CD4-positive, alpha-beta T cell (primary cell): ENCODE data around the gene PLA2G4B. TPM values are rescaled to one million over a fixed set of nuclear protein-coding genes. Genes with fewer than 3 reads are reported as not detected.

ENCODE experiments used
- ATAC-seq: fragments of 200-7000 bp; cut with Tn5 transposase; one replicate; pipeline ENCODE4 v1.10.0; 2022; ENCODE audit warnings: mild to moderate bottlenecking; ENCODE audit not compliant: poor library complexity
- CTCF ChIA-PET: fragments of 350-600 bp; sonication (Branson Sonifier 250); formaldehyde crosslinking; loops from one replicate; lab custom pipeline; 2021; ENCODE audit warnings: antibody characterized with exemption, inconsistent platforms; lab: Charles Lee
- POLR2A ChIA-PET: fragments of 350-600 bp; sonication (Branson Sonifier 250); formaldehyde crosslinking; loops from one replicate; lab custom pipeline; 2021; ENCODE audit warnings: antibody characterized with exemption, inconsistent platforms; lab: Charles Lee
- DNase-seq, 14 experiments: peaks; one replicate each; pipeline ENCODE4 v3.0.0-alpha.2; 2013 to 2020; ENCODE audit warnings: mixed read lengths in 2 of 14
- H3K27ac ChIP-seq, 2 donors: one replicate each; pipeline versions ENCODE4 v1.5.1 to v1.7.0; 2013; ENCODE audit warnings: low read length in 2 of 2, low read depth in 1 of 2, mild to moderate bottlenecking in 1 of 2
- H3K27me3 ChIP-seq, 2 experiments: 1 replicate in 1 of 2; 2 replicates in 1 of 2; pipeline versions ENCODE4 v1.6.1 to v1.7.0; 2013; ENCODE audit warnings: low read length in 2 of 2, control low read depth in 1 of 2, mild to moderate bottlenecking in 1 of 2, moderate library complexity in 1 of 2; ENCODE audit not compliant: insufficient read depth in 2 of 2, control insufficient read depth in 1 of 2
- H3K36me3 ChIP-seq: one replicate; pipeline ENCODE4 v1.6.1; 2013; ENCODE audit warnings: low read length, control low read depth; ENCODE audit not compliant: insufficient read depth
- H3K4me1 ChIP-seq: one replicate; pipeline ENCODE4 v1.6.1; 2013; ENCODE audit warnings: low read length, control low read depth; ENCODE audit not compliant: insufficient read depth
- H3K4me3 ChIP-seq: one replicate; pipeline ENCODE4 v1.5.1; 2013; ENCODE audit warnings: mild to moderate bottlenecking, low read length, moderate library complexity
- H3K9me3 ChIP-seq, 2 experiments: 1 replicate in 1 of 2; 2 replicates in 1 of 2; pipeline versions ENCODE4 v1.6.1 to v1.7.0; 2013; ENCODE audit warnings: low read length in 2 of 2, mild to moderate bottlenecking in 2 of 2, control low read depth in 1 of 2, moderate library complexity in 1 of 2; ENCODE audit not compliant: control insufficient read depth in 1 of 2, insufficient read depth in 1 of 2
- H3K27ac Mint-ChIP-seq: one replicate; pipeline ENCODE4 v1.8.0; 2020; ENCODE audit warnings: mixed read lengths
- H3K27me3 Mint-ChIP-seq: one replicate; pipeline ENCODE4 v1.8.0; 2021; ENCODE audit warnings: mixed read lengths
- H3K36me3 Mint-ChIP-seq: one replicate; pipeline ENCODE4 v1.8.0; 2021; ENCODE audit warnings: low read depth, mixed read lengths
- H3K4me1 Mint-ChIP-seq: one replicate; pipeline ENCODE4 v1.8.0; 2021; ENCODE audit warnings: low read depth, mixed read lengths
- H3K4me3 Mint-ChIP-seq: one replicate; pipeline ENCODE4 v1.8.0; 2020; ENCODE audit warnings: mild to moderate bottlenecking, mixed read lengths
- H3K9me3 Mint-ChIP-seq: one replicate; pipeline ENCODE4 v1.8.0; 2020; ENCODE audit warnings: mixed read lengths
- CTCF ChIP-seq: fragments of 200-600 bp; IDR thresholded peaks from one replicate; pipeline ENCODE4 v1.8.0; 2022; ENCODE audit warnings: antibody characterized with exemption, mild to moderate bottlenecking
- intact Hi-C, 2 experiments: fragments of 100-400 bp; cut with DNase I in 1 of 2; cut with micrococcal nuclease in 1 of 2; formaldehyde crosslinking; loops; one replicate each; pipeline versions ENCODE4 v1.15.1 to v1.9.0; 2023 to 2025; cut with DNase I, micrococcal nuclease
- total RNA-seq, 174 experiments: library from RNA in 2 of 174; stranded (reverse) in 2 of 174; gene quantifications; one replicate each; pipeline ENCODE4 v1.2.3 and lab custom pipeline; 2021 to 2026

PLA2G4B gene
- total RNA-seq, 2 experiments from 2014 or later, result 33.7 to 34.6 TPM

GRCh38 chr15:41856716-41857115, 18.1 kb downstream of the PLA2G4B start:
- H3K4me1 Mint-ChIP-seq, result peaks cover 5% of the 10 kb centered on the region
- no peaks in the 10 kb centered on the region for H3K36me3 Mint-ChIP-seq
- DNase-seq, result no peak
- Histone ChIP-seq H3K9me3 (no peaks in the 10 kb centered on the region), H3K27me3 (no peaks in the 10 kb centered on the region), H3K4me1 (peaks cover 9% of the 10 kb centered on the region), H3K36me3 (no peaks in the 10 kb centered on the region), H3K4me3 (no peak overlapping the region), H3K27ac (no peak overlapping the region)
- H3K27me3 Mint-ChIP-seq, result no peaks in the 10 kb centered on the region
- intact Hi-C loops, result no loop called here
- ChIA-PET CTCF (no interaction called here), POLR2A (no interaction called here)
- no peak overlapping the region for H3K4me3 Mint-ChIP-seq
- no peaks in the 10 kb centered on the region for H3K9me3 Mint-ChIP-seq
- TF ChIP-seq CTCF, result no peak
- no peak for ATAC-seq
- no peak overlapping the region for H3K27ac Mint-ChIP-seq

DNA sequence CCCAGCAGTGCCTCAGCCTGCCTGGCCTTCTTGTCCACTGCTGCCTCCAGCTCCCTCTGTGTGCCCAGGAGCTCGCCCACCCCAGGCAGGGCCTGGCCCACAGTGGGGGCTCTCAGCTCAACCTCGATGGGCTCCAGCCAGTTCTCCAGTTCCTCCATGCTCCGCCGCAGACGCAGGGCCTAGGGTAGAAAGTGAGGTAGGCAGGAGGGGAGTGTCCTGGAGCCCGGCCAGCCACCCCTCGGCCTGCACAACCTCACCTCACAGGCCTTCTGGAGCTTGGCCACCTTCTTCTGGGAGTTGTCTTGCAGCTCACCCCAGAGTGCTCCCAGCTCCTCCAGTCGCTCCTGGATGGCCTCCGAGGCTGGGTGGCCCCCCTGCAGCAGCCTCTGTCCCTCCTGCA, 18.7 kb downstream of the PLA2G4B start:
- ChIA-PET POLR2A (no interaction called here), CTCF (no interaction called here)
- no peak for TF ChIP-seq CTCF

DNA sequence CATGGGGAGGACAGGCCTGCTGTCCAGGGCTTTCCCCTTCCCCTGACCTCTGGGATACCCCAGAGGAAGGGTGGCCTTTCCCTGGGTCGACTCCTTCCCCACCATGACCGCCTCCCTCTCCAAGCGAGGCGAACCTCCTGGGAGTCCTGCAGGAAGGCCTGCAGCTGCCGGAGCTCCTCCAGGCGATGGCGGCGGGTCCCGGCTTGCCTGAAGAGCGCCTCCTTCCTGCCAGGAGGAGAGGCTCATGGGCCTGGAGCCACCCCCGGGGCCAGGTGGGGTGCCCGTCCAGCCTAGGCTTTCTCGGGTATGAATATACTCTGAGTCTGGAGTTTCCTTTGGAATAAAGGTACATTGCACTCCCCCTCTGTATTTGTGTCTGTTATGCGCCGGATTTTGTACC, 20.1 kb downstream of the PLA2G4B start:
- POLR2A ChIA-PET, result no interaction called here
- Histone ChIP-seq H3K9me3 (no peaks in the 10 kb centered on the region), H3K27me3 (no peaks in the 10 kb centered on the region), H3K4me1 (peaks cover 14% of the 10 kb centered on the region), H3K27ac (no peak overlapping the region), H3K4me3 (no peak overlapping the region), H3K36me3 (no peaks in the 10 kb centered on the region)
- peaks cover 5% of the 10 kb centered on the region for H3K4me1 Mint-ChIP-seq
- CTCF ChIA-PET, result no interaction called here
- no peak for TF ChIP-seq CTCF
- H3K27ac Mint-ChIP-seq, result no peak overlapping the region
- DNase-seq, result no peak
- H3K4me3 Mint-ChIP-seq, result no peak overlapping the region
- H3K36me3 Mint-ChIP-seq, result no peaks in the 10 kb centered on the region
- no peak for ATAC-seq
- no peaks in the 10 kb centered on the region for H3K9me3 Mint-ChIP-seq
- no peaks in the 10 kb centered on the region for H3K27me3 Mint-ChIP-seq
- intact Hi-C loops, result no loop called here

More for the DNA sequence above, 18.7 kb downstream of the PLA2G4B start:
- Mint-ChIP-seq H3K36me3 (no peaks in the 10 kb centered on the region), H3K27me3 (no peaks in the 10 kb centered on the region), H3K9me3 (no peaks in the 10 kb centered on the region), H3K4me1 (peaks cover 5% of the 10 kb centered on the region), H3K4me3 (no peak overlapping the region), H3K27ac (no peak overlapping the region)
- H3K4me1 ChIP-seq, result peaks cover 9% of the 10 kb centered on the region
- no peaks in the 10 kb centered on the region for H3K36me3 ChIP-seq
- DNase-seq, result no peak
- no peak overlapping the region for H3K4me3 ChIP-seq
- no peaks in the 10 kb centered on the region for H3K9me3 ChIP-seq
- ATAC-seq, result no peak
- intact Hi-C loops, result no loop called here
- H3K27me3 ChIP-seq, result no peaks in the 10 kb centered on the region
- H3K27ac ChIP-seq, result no peak overlapping the region
